AG09319 (cell line): ENCODE data around the gene MELTF.

Experiments used
- DNase-seq: peaks from one replicate; pipeline ENCODE4 v3.0.0-alpha.2; 2010; ENCODE audit warnings: low read depth; ENCODE audit errors: extremely low read depth
- TF ChIP-seq, protein P1 (sequence below): IDR thresholded peaks from 2 replicates; pipeline ENCODE4 v1.5.1; 2011; ENCODE audit warnings: low read depth, mild to moderate bottlenecking, inconsistent platforms, low read length, moderate library complexity

The MELTF gene

DNA sequence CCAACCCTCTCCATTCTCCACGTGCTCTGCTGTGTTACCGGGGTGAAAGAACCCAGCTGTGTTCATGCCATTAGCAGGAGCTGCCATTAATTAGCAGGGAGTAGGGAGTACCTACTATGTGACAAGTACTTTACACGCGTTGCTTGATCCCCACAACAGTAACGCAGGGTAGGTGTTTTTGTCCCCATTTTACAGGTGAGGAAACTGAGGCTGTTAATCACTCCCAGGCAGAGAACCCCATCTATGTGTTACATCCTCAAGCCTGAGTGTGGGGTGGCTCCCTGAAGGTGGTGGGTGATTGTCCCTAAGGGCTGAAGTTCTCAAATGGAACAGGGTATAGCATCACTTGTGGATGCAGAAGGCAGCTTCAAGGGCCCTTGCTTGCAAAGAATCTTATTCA is 22.8 kb downstream of the MELTF start:
- TF ChIP-seq, protein P1, sequence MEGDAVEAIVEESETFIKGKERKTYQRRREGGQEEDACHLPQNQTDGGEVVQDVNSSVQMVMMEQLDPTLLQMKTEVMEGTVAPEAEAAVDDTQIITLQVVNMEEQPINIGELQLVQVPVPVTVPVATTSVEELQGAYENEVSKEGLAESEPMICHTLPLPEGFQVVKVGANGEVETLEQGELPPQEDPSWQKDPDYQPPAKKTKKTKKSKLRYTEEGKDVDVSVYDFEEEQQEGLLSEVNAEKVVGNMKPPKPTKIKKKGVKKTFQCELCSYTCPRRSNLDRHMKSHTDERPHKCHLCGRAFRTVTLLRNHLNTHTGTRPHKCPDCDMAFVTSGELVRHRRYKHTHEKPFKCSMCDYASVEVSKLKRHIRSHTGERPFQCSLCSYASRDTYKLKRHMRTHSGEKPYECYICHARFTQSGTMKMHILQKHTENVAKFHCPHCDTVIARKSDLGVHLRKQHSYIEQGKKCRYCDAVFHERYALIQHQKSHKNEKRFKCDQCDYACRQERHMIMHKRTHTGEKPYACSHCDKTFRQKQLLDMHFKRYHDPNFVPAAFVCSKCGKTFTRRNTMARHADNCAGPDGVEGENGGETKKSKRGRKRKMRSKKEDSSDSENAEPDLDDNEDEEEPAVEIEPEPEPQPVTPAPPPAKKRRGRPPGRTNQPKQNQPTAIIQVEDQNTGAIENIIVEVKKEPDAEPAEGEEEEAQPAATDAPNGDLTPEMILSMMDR: no peak
- no peak for DNase-seq

- DNase-seq: no peak
- TF ChIP-seq, protein P1: no peak
These were observed 23.2 kb downstream of the MELTF start for GRCh38 chr3:197006446-197006845.

DNA sequence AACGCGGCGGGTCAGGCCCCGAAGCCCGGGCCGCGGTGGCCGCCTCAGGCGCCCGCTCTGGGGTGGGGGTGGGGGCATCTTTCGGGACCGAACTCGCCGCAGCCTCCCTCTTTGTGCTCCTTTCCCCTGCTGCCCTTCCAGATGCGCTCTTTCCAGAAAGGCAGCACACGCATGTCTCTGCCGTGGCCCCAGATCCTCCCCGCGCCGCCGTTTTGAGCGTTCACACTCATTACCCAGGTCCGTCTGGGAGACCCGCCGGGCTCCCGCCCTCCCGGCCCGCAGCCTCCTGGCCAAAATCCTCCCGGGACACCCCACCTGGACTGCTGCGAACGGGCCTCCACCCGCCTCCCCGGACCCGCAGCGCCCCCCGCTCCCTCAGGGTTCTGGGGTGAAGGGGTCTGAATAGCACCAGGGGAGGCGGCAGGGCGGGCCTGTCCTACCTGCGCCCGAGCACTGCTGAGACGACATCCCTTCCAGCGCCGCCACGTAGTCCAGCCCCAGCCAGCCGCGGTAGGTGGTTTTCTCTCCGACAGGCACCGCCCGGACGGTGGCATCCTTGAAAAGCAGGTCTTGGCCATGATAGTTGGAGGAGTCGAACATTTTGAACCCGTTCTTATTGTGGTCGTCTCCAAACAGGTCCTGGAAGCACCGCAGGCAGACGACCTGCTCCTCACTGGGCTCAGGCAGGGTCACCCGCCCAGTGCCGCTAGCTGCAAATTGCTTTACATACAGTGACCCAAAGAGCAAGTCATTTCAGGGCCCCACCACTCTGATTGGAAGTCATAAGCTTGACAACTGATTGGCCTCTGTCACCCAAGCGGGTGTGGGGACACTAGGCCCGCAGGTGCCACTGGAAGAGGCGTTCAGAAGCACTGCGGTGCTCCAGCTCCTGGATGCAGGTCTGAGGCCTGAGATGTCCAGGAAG is 25.9 kb downstream of the MELTF start:
- no peak for DNase-seq
- TF ChIP-seq, protein P1: no peak

DNA sequence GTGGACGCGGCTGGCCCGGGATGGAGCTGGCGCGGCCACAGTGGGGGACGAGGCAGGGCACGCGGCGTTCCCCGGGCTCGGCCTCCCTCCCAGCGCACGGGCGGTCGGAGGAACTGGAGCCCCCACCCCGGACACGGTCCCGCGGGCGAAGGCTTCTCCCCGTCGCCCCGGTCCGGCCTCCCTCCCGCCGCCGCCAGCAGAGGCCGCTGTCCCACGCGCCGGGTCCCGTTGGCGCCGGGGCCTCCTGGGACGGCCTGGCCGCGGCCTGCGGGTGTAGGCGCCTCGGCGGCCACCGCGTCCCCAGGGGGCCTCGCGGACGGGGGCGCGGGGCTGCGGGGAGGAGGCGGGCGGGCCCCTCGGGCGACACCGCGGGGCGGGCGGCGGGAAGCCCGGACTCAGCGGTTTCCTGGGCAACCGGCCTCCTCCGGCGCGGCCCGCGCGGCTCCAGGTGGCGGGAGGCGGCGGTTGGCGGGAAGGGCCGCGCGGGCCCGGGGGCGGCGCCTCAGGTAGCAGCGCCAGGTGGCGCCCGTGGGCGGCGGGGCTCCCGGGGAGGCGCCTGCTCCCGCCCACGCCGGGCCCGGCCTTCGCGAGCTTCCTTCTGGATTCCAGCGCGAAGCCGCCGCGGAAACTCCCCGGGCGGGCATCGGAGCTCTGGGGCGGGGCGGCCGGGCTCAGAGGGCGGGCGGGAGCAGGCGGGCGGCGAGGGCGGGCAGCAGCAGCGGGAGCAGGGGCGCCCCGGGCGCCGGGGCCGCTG is 26.7 kb downstream of the MELTF start:
- TF ChIP-seq, protein P1: peak; percentile 43

GRCh38 chr3:197001972-197002700 is 27.5 kb downstream of the MELTF start:
- DNase-seq: no peak
- TF ChIP-seq, protein P1: no peak

More for the DNA sequence above, 26.7 kb downstream of the MELTF start:
- peak; percentile 27 for DNase-seq

- DNase-seq: no peak
- TF ChIP-seq, protein P1: no peak
These were observed 28.3 kb downstream of the MELTF start for GRCh38 chr3:197001106-197001971.
